Measurements from ENCODE around the gene VPS9D1.

VPS9D1 gene

GRCh38 chr16:89732918-89733242, 12.2 kb upstream of the VPS9D1 start:
- DNase-seq (ENCODE audit: low read depth): no peak

GRCh38 chr16:89732142-89732917, 11.6 kb upstream of the VPS9D1 start:
- no peak for DNase-seq (ENCODE audit: low read depth)

GRCh38 chr16:89730610-89731234, 10.0 kb upstream of the VPS9D1 start:
- DNase-seq (ENCODE audit: low read depth): no peak

GRCh38 chr16:89729863-89730593, 9.3 kb upstream of the VPS9D1 start:
- DNase-seq (ENCODE audit: low read depth): no peak

GRCh38 chr16:89729293-89729692, 8.6 kb upstream of the VPS9D1 start:
- DNase-seq (ENCODE audit: low read depth): no peak

- no peak for DNase-seq (ENCODE audit: low read depth)
These were observed 6.9 kb upstream of the VPS9D1 start for GRCh38 chr16:89727406-89728120.

GRCh38 chr16:89723279-89724250, 2.9 kb upstream of the VPS9D1 start:
- peak; percentile 40 for DNase-seq (ENCODE audit: low read depth)

GRCh38 chr16:89722392-89723278, 1.9 kb upstream of the VPS9D1 start:
- DNase-seq (ENCODE audit: low read depth): peak; percentile 21

- peak; percentile 85 for DNase-seq (ENCODE audit: low read depth)
These were observed 1.1 kb upstream of the VPS9D1 start for GRCh38 chr16:89721546-89722391.

GRCh38 chr16:89720551-89720812, 216 bp downstream of the VPS9D1 start:
- DNase-seq (ENCODE audit: low read depth): no peak

GRCh38 chr16:89717688-89718505, 2.8 kb downstream of the VPS9D1 start:
- no peak for DNase-seq (ENCODE audit: low read depth)

GRCh38 chr16:89716916-89717687, 3.6 kb downstream of the VPS9D1 start:
- DNase-seq (ENCODE audit: low read depth): no peak

- DNase-seq (ENCODE audit: low read depth): no peak
These were observed 4.2 kb downstream of the VPS9D1 start for GRCh38 chr16:89716493-89716892.

- no peak for DNase-seq (ENCODE audit: low read depth)
These were observed 8.4 kb downstream of the VPS9D1 start for GRCh38 chr16:89712274-89712781.

GRCh38 chr16:89711601-89712273, 9.0 kb downstream of the VPS9D1 start:
- DNase-seq (ENCODE audit: low read depth): peak; percentile 61

GRCh38 chr16:89710709-89711564, 9.8 kb downstream of the VPS9D1 start:
- no peak for DNase-seq (ENCODE audit: low read depth)
